Measurements from ENCODE around the gene RAB28.

DNA sequence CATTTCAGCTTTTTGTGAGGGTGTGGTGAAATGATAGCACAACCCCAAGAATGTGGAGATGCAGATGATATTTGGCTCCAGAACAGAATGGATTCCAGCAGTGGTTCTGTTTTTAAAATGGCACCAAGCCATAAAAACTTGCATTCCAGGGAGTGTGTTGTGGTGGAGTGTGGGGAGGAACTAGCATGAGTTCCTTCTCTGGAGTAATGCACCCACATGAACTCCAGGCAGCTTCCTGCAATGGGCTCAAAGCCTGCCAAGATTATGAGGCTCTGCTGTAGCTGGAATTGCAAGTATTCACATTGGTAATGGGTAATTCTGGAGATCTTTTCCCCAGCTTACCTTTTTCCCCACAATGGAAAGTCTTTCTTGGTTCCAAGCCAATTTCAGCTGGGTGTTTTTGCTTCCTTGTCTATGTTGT, 161.4 kb downstream of the RAB28 start:
- TF ChIP-seq, protein P1, sequence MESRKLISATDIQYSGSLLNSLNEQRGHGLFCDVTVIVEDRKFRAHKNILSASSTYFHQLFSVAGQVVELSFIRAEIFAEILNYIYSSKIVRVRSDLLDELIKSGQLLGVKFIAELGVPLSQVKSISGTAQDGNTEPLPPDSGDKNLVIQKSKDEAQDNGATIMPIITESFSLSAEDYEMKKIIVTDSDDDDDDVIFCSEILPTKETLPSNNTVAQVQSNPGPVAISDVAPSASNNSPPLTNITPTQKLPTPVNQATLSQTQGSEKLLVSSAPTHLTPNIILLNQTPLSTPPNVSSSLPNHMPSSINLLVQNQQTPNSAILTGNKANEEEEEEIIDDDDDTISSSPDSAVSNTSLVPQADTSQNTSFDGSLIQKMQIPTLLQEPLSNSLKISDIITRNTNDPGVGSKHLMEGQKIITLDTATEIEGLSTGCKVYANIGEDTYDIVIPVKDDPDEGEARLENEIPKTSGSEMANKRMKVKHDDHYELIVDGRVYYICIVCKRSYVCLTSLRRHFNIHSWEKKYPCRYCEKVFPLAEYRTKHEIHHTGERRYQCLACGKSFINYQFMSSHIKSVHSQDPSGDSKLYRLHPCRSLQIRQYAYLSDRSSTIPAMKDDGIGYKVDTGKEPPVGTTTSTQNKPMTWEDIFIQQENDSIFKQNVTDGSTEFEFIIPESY (IDR thresholded peaks at IDR 0.05; ENCODE audit: borderline replicate concordance, low read depth): no peak
- TF ChIP-seq, protein P2, sequence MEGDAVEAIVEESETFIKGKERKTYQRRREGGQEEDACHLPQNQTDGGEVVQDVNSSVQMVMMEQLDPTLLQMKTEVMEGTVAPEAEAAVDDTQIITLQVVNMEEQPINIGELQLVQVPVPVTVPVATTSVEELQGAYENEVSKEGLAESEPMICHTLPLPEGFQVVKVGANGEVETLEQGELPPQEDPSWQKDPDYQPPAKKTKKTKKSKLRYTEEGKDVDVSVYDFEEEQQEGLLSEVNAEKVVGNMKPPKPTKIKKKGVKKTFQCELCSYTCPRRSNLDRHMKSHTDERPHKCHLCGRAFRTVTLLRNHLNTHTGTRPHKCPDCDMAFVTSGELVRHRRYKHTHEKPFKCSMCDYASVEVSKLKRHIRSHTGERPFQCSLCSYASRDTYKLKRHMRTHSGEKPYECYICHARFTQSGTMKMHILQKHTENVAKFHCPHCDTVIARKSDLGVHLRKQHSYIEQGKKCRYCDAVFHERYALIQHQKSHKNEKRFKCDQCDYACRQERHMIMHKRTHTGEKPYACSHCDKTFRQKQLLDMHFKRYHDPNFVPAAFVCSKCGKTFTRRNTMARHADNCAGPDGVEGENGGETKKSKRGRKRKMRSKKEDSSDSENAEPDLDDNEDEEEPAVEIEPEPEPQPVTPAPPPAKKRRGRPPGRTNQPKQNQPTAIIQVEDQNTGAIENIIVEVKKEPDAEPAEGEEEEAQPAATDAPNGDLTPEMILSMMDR (IDR thresholded peaks at IDR 0.05): no peak
- TF ChIP-seq EP300 (IDR thresholded peaks at IDR 0.05; ENCODE audit: borderline replicate concordance in 1 of 2, low read depth in 1 of 2, low read length in 1 of 2): no peak

All from SK-N-SH (cell line).